Umbilical cord (tissue), 2 donors: ENCODE results near the gene ABCD1. TPM values are rescaled to one million over a fixed set of nuclear protein-coding genes. Genes with fewer than 3 reads are reported as not detected.
"Not testable (repeated sequence)": the region's sequence is repeated elsewhere in the genome, so short reads cannot be mapped to it uniquely, and the experiment has no call there.

ENCODE experiments used
- DNase-seq: peaks from one replicate; pipeline ENCODE4 v3.0.0-alpha.2; 2015; ENCODE audit warnings: low spot score
- total RNA-seq: library from RNA; depleted of rRNA; stranded (reverse); fragments of >200 nt; gene quantifications from one replicate; pipeline ENCODE4 v1.2.3, GENCODE V29; 2014; ENCODE audit warnings: low replicate concordance; ENCODE audit not compliant: insufficient read depth

Gene ABCD1
- total RNA-seq, 1 donor from 2014 or later = 15.6 TPM

DNA sequence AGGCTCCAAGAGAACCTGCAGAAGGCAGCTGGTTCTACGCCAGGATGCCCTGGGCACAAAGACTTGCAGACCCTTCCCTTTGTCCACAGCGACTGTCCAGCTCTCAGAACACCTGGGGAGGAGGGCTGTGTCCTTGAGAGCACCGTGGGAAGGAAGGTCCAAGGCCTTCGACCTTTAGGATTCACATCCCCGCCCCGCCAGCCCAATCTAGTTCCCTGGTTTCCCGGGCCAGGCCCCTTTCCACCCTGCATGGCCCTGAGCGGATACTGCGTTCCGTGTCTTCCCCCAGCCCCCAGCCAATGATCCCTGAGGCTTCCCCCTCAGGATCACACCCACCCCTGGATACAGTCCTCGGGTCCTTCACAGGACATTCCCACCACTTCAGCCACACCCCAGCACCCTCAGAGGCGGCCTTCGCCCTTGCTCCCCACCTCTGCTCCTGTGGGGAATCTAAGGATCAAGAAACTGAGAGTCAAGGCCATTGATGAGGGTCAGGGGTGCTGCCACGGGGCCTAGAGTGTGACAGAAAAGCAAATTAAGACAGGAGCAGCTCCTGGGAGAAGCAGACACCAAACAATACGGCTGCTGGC lies 9.1 kb downstream of the ABCD1 start:
- DNase-seq = no peak

DNA sequence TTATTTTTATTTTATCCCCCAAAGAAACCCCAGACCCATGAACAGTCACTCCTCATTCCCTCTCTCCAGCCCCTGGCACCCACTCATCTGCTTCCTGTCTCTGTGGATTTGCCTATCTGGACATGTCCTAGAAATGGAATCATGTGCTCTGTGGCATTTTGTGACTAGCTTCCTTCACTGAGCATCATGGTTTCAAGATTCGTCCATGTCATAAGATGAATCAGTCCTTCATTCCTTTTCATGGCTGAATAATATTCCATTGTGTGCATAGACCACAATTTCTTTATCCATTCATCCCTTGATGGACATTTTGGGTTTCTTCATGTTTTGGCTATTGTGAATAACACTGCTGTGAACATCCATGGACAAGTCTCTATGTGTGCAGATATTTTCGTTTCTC lies 10.2 kb downstream of the ABCD1 start:
- DNase-seq = no peak

GRCh38 chrX:153735274-153735673 lies 10.6 kb downstream of the ABCD1 start:
- no peak for DNase-seq

DNA sequence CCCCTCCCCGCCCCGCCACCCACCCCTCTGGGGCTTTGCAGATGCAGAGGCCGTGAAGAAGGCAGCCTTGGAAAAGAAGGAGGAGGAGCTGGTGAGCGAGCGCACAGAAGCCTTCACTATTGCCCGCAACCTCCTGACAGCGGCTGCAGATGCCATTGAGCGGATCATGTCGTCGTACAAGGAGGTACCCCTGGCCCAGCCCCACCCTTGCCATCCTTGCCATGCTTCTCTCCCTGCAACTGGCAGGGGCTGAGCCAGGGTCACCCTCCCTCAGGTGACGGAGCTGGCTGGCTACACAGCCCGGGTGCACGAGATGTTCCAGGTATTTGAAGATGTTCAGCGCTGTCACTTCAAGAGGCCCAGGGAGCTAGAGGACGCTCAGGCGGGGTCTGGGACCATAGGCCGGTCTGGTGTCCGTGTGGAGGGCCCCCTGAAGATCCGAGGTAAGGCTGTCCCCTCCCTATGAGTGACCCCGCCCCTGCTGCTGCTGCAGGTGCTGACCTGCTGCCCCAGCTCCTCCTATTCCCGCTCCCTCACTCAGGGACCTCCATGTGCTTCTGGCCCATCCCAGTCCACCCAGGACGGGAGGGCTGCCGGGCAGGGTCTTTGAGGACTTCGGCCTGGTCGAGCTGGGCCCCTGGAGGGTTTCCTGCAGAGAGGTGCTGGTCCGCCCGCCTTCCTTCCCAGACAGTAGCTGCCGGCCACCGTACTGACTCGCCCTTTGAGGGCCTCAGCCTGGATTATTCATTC lies 11.6 kb downstream of the ABCD1 start:
- DNase-seq = no peak

- DNase-seq = no peak
Observed at GRCh38 chrX:153736871-153737441, 12.3 kb downstream of the ABCD1 start.

- no peak for DNase-seq
Observed at GRCh38 chrX:153738056-153738605, 13.5 kb downstream of the ABCD1 start.

DNA sequence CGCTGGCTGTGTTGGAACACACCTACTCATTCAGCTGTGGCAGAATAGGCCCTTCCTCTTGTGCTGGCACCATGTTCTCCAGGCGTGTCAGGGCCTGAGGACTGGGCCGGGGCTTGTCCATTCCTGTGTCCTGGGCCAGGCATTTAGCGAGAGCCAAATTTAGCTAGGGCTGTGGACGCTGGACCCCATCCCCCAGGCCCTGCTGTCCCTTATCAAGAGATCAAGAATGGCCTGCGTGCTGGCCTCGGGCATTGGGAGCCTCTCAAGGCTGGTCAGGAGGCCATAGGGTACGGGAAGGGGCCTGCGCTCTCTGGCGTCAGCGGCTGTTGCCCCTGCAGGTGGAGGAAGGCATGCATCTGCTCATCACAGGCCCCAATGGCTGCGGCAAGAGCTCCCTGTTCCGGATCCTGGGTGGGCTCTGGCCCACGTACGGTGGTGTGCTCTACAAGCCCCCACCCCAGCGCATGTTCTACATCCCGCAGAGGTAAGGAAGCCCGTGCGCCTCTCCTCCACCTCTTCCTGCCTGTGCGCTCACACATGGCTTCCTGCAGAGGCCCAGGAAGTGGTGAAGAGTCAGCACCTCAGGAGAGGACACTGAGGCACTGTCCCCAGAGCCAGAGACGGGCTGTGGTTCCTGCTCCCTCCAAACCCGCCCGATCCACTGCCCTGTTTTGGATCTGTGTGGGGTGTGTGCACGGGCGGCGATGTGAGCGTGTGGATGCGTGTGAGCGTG lies 15.3 kb downstream of the ABCD1 start:
- DNase-seq = no peak

- DNase-seq = no peak
Observed at GRCh38 chrX:153740631-153741222, 16.1 kb downstream of the ABCD1 start.

GRCh38 chrX:153741446-153741845 lies 16.8 kb downstream of the ABCD1 start:
- DNase-seq = no peak

DNA sequence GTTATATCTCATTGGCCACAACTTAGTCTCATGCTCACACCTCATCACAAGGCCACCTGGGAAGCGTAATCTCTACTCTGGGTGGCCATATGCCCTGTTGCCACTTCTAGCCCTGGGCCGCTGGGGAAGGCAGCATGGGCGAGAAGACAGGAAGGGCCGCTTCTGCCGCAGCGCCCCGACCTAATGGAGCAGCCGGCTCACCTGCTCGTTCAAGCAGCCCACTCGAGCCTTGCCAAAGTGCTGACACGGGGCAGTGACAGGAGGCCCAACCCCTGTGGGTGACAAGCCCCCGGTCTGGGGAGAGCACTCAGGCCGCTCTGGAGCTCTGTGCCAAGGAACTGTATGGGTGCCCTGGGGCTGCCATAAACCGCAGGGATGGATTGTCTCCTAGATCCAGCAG lies 17.5 kb downstream of the ABCD1 start:
- DNase-seq = not testable (repeated sequence)

DNA sequence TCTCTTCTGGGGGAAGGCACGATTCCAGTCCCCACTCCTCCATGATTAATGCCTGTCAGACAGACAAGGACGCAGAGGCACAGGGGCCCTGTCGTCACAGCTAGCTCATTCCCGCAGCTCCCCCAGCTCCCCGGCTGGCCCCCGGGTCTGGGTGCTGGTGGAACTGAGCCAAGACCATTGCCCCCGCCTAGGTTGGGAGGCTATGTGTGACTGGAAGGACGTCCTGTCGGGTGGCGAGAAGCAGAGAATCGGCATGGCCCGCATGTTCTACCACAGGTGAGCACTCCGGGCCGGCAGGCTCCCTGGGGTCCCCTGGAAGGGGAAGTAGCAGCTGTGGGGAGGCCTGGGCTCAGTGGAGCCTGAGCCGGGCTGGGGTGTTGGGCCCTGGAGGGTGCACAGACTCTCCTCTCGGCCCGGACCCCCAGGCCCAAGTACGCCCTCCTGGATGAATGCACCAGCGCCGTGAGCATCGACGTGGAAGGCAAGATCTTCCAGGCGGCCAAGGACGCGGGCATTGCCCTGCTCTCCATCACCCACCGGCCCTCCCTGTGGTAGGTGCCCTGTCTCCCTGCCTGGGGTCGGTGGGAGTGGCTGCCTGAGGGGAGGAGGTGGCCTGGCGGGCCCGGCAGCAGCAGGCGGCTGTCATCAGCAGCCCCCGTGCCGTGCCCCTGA lies 18.3 kb downstream of the ABCD1 start:
- not testable (repeated sequence) for DNase-seq

DNA sequence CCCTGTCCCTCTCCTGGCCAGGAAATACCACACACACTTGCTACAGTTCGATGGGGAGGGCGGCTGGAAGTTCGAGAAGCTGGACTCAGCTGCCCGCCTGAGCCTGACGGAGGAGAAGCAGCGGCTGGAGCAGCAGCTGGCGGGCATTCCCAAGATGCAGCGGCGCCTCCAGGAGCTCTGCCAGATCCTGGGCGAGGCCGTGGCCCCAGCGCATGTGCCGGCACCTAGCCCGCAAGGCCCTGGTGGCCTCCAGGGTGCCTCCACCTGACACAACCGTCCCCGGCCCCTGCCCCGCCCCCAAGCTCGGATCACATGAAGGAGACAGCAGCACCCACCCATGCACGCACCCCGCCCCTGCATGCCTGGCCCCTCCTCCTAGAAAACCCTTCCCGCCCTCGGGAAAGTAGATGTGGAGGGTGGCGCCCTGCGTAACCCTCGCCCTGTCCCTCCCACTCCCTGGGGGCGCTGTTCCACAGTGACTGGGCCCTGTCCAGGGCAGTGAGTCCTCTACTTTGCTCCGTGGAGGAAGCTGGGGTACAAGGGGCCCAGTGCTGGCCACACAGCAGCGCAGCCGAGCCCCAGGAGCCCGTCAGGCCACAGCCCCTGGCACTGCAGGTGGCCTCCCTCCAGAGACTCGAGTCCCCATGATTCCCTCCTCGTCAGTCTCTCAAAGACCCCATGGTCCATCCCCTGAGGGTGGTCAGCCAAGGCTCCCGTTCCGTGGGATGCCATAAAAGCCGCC lies 19.0 kb downstream of the ABCD1 start:
- peak; percentile 80 for DNase-seq

DNA sequence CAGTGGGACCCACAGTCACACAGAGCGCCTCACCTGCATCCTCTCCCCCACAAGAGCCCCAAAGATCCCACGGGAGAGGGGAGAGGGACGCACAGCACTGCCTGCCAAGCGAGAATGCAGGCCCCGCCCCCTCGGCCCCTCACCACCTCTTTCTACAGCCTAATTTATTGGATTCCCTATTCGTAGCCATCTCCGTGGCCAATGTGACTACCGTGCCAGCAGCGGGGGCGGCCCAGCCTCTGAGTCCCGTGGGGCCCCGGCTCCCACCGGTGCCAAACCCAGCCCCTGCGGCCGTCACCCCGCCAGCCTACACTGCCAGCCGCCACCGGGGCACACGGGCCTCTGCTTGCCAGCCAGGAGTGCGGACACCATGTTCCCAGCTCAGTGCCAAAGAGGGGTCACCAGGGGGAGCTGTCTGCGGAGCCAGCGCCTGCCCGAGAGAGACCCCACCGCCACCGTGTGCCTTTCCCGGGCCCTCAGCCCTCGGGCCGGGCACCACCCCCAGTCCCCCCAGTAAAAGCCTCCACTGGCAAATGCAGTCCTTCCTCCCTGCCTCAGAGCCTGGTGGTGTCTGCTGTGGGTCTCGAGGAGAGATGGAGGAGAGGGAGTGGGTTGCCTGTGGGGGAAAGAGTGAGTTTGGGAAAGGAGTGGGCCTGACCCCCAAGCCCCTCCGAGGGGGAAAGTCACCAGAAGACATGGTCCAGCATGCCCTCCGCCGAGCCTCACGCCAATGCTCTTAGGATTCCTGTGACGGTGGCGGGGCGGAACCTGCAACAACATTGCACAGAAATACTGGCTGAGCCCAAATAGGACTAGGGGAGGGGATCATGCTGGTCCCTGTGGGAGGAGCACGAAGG lies 19.8 kb downstream of the ABCD1 start:
- DNase-seq = peak; percentile 15

- not testable (repeated sequence) for DNase-seq
Observed at GRCh38 chrX:153745067-153745433, 20.4 kb downstream of the ABCD1 start.

DNA sequence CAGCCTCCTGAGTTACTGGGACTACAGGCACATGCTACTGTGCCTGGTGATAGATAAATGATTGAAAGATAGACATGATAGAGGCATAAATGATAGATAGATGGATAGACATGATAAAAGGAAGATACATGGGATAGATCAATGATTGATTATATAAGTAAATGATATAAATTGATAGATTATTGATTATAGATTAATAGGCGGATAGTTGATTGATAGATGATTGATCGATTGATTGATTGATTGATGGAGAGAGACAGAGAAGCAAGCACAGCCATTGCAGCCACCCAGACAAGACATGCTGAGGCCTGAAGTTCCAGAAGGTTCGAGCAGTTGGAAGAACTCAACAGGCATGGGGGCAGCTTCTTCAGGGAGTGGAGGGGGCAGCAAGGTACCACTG lies 21.7 kb downstream of the ABCD1 start:
- DNase-seq = no peak

GRCh38 chrX:153746991-153747390 lies 22.3 kb downstream of the ABCD1 start:
- DNase-seq = not testable (repeated sequence)

GRCh38 chrX:153749017-153749416 lies 24.4 kb downstream of the ABCD1 start:
- not testable (repeated sequence) for DNase-seq

- DNase-seq = no peak
Observed at GRCh38 chrX:153750127-153750774, 25.6 kb downstream of the ABCD1 start.

DNA sequence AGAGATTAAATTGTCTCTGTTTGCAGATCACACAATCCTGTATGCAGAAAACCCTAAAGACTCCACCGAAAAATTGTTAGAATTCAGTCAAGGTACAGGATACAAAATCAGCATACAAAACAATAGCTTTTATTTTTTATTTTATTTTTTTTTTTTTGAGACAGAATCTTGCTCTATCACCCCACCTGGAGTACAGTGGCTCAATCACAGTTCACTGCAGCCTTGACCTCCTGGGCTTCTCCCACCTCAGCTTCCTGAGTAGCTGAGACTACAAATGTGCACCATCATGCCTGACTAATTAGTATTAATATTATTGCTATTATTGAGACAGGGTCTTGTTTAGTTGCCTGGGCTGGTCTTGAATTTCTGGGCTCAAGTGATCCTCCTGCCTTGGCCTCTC lies 30.5 kb downstream of the ABCD1 start:
- DNase-seq = no peak
